ENCODE results near the gene NR2F1.

The NR2F1 gene

GRCh38 chr5:93576994-93577853, 5.8 kb upstream of the NR2F1 start:
- peaks cover 14 to 19% (median 16%) of the 10 kb centered on the region in 11 experiments for H3K9me3 ChIP-seq (replicated peaks in 1 of 11)

DNA sequence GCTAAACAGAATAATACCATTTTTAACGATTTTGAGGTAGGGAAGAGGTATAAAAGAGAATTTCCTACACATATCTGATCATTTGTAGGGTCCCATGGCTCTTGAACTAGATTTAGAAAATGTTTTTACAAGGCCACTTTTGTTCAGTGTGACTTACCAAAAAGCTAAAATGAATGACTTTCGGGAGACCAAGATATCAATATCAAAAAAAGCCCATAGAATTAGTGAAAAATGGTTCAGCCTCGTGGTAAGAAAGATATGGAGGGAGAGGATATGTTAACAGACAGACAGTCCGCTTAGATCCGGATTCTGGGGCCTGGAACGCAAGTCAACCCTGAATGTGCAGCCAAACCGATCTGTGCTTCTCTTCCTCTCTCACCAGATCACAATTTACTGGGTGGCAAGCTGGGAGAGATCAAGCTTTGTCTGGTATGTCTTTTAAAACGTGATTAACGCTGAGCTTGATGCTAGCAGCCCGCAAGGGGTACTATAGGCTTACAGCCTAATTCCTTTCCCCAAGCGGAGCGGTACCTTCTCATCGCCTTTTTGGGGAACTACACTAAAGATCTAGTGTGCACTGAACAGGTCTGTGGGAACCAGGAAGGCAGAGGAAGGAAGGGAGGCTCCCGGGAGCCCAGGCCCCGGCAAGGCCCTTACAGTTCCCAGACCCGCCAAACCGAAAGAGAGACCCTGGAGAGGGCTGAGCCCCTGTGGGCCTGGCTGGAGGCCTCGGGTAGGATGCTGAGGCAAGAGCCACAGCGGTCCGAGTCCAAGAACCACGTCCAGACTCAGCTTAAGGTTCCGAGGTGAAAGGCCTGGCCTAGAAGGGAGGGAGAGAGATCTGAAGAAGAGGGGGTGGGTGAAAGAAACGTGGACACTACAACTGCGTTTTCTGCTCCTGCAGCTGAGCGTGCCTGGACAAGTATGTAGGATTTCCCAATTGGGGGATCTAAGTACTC, 4.9 kb upstream of the NR2F1 start:
- H3K27ac ChIP-seq: no peak overlapping the region
- peaks cover 0 to 89% (median 65%) of the 10 kb centered on the region in 11 experiments; a peak in 20 of 22 replicates for H4K20me1 ChIP-seq
- no peak overlapping the region for H3K9ac ChIP-seq
- peaks cover 5 to 10% (median 6%) of the 10 kb centered on the region in 11 experiments for H3K9me3 ChIP-seq (replicated peaks in 1 of 11)
- H3K36me3 ChIP-seq: no peaks in the 10 kb centered on the region
- H3K27me3 ChIP-seq: peaks cover 99 to 100% (median 100%) of the 10 kb centered on the region in 11 experiments
- H3K4me1 ChIP-seq: peaks cover 25 to 31% (median 30%) of the 10 kb centered on the region in 10 experiments
- peak overlapping the region; percentile 75 to 99 (median 89); a peak in 20 of 22 replicates for H3K4me2 ChIP-seq
- TF ChIP-seq Cebpa-rat (IDR thresholded peaks at IDR 0.05): no peak
- peak overlapping the region in 7 of 10 experiments; percentile 17 to 60 (median 49); a peak in 5 of 20 replicates for H3K4me3 ChIP-seq

More at GRCh38 chr5:93576994-93577853, 5.8 kb upstream of the NR2F1 start:
- no peak overlapping the region for H3K4me3 ChIP-seq
- H3K4me1 ChIP-seq: peaks cover 25 to 31% (median 30%) of the 10 kb centered on the region in 10 experiments
- H3K9ac ChIP-seq: no peak overlapping the region
- H3K27me3 ChIP-seq: peaks cover 99 to 100% (median 100%) of the 10 kb centered on the region in 11 experiments
- TF ChIP-seq Cebpa-rat (IDR thresholded peaks at IDR 0.05): no peak
- no peaks in the 10 kb centered on the region for H3K36me3 ChIP-seq
- H3K4me2 ChIP-seq: no peak overlapping the region
- peaks cover 0 to 84% (median 57%) of the 10 kb centered on the region in 11 experiments; a peak in 20 of 22 replicates for H4K20me1 ChIP-seq
- no peak overlapping the region for H3K27ac ChIP-seq

DNA sequence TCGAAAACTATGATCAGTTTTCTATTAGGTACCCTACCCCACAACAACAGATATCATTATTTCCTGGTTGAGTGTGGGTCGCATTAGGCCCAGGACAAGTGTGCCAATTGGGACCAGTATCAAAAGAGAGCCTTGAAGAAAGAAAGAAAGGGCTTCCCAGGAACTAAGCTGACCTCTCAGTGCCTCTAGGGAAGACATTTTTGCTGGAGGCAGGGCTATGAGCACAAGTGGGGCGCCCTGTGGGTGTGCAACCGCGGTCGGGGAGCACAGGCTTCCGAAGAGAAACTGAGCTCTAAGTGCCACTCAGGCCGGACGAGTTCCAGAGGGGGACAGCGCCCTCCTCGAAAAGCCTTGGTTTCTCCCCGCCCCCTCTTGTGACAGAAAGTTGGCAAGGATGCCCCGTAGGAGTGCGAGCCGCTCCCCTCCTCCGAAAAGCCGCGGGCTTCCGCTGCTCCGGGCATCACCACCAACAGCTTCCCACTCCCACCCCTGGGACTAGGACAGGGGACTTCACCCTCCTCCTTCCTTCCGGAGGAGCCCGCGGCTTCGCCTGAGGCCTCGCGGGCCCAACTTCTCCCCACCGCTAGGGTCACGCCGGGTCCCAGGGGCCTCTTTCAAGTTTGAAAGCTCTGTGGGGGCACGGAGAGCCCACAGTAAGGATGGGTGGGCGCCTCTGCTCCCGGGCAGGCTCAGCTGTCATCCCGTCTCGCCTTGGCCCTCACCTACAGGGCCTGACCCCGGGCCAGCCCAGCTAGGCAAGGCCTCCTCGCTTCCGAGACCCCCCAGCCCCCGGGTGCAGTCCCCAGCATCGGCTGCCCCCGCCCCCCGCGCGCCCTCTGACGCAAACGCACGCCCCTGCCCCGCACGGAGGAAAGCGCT, 4.0 kb upstream of the NR2F1 start:
- Histone ChIP-seq H3K27ac (no peak overlapping the region), H4K20me1 (peaks cover 0 to 95% (median 73%) of the 10 kb centered on the region in 11 experiments; a peak in 20 of 22 replicates), H3K4me2 (peak overlapping the region; percentile 75 to 99 (median 89)), H3K9ac (no peak overlapping the region), H3K27me3 (peaks cover 99 to 100% (median 100%) of the 10 kb centered on the region in 11 experiments), H3K36me3 (no peaks in the 10 kb centered on the region), H3K4me1 (peaks cover 26 to 35% (median 33%) of the 10 kb centered on the region in 10 experiments), H3K4me3 (peak overlapping the region; percentile 37 to 60 (median 48)), H3K9me3 (replicated peaks in 1 of 11) (0 out of 22 replicates have a peak, but pooled peaks cover 0 to under 1% (median 0%) of the 10 kb centered on the region in 11 experiments)
- TF ChIP-seq Cebpa-rat (IDR thresholded peaks at IDR 0.05): no peak

- no peaks in the 10 kb centered on the region for H3K9me3 ChIP-seq (replicated peaks in 1 of 11)
- H3K4me3 ChIP-seq: peak overlapping the region; percentile 37 to 60 (median 50)
- peak overlapping the region; percentile 75 to 99 (median 89) for H3K4me2 ChIP-seq
- peaks cover 26 to 38% (median 34%) of the 10 kb centered on the region in 10 experiments for H3K4me1 ChIP-seq
- no peak for TF ChIP-seq Cebpa-rat (IDR thresholded peaks at IDR 0.05)
- H4K20me1 ChIP-seq: peaks cover 0 to 92% (median 76%) of the 10 kb centered on the region in 11 experiments; a peak in 20 of 22 replicates
- H3K27me3 ChIP-seq: peaks cover 97 to 100% (median 100%) of the 10 kb centered on the region in 11 experiments
- H3K36me3 ChIP-seq: no peaks in the 10 kb centered on the region
- H3K27ac ChIP-seq: no peak overlapping the region
- 0 out of 22 replicates have a peak overlapping the region, but pooled peaks of 1 of the 11 experiments have one; percentile 25 for H3K9ac ChIP-seq
Measured at GRCh38 chr5:93579692-93580062, 3.3 kb upstream of the NR2F1 start.

- Histone ChIP-seq H3K27me3 (peaks cover 96 to 100% (median 100%) of the 10 kb centered on the region in 11 experiments), H3K9me3 (replicated peaks in 1 of 11) (no peaks in the 10 kb centered on the region), H3K9ac (0 out of 22 replicates have a peak overlapping the region, but pooled peaks of 1 of the 11 experiments have one; percentile 25), H3K4me2 (peak overlapping the region; percentile 75 to 99 (median 89)), H4K20me1 (peaks cover 0 to 91% (median 74%) of the 10 kb centered on the region in 11 experiments; a peak in 20 of 22 replicates), H3K4me3 (peak overlapping the region; percentile 37 to 60 (median 50)), H3K27ac (no peak overlapping the region), H3K36me3 (no peaks in the 10 kb centered on the region), H3K4me1 (peaks cover 30 to 42% (median 37%) of the 10 kb centered on the region in 10 experiments)
- TF ChIP-seq Cebpa-rat (IDR thresholded peaks at IDR 0.05): no peak
Measured at GRCh38 chr5:93580063-93580926, 2.7 kb upstream of the NR2F1 start.

DNA sequence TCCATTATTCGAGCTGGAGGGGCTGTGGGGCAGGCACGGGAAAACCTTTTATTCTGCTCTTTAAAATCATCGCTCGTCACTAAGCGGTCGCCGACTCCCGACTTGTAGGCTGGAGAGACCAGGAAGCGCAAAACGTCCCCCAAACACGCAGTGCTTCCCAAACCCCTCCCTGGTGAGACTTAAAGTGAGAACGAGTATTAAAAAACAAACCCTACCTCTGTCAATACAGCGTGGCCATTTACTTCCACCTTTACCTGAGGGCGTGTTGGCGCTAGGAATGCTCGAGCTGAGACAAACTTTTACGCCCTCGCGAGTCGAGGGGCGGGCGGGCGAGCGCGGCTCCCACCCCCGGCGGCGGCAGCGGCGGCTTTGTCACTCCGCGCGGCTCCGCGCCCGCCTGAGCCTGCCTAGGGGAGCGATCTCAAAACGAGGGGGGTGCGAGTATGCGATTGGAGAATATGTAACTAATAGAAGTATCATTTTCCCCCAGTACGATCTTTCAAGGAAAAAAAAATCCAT, 2.0 kb upstream of the NR2F1 start, which contains the start of gene NR2F1-AS1:
Gene NR2F1-AS1, minus strand, starts transcription at position 293 of the 519 bp plus-strand sequence.
- Histone ChIP-seq H3K9ac (0 out of 22 replicates have a peak within 1 kb of the TSS, but pooled peaks of 1 of the 11 experiments have one; percentile 25), H3K27ac (no peak within 1 kb of the TSS), H3K27me3 (peaks cover 95 to 100% (median 100%) of the 10 kb centered on the region in 11 experiments), H3K4me2 (peak within 1 kb of the TSS; percentile 75 to 99 (median 89)), H4K20me1 (peaks cover 0 to 89% (median 79%) of the 10 kb centered on the region in 11 experiments; a peak in 20 of 22 replicates), H3K9me3 (replicated peaks in 1 of 11) (no peaks in the 10 kb centered on the region), H3K36me3 (no peaks in the 10 kb centered on the region), H3K4me3 (peak within 1 kb of the TSS; percentile 37 to 60 (median 50)), H3K4me1 (peaks cover 30 to 42% (median 37%) of the 10 kb centered on the region in 10 experiments)
- TF ChIP-seq Cebpa-rat (IDR thresholded peaks at IDR 0.05): no peak

DNA sequence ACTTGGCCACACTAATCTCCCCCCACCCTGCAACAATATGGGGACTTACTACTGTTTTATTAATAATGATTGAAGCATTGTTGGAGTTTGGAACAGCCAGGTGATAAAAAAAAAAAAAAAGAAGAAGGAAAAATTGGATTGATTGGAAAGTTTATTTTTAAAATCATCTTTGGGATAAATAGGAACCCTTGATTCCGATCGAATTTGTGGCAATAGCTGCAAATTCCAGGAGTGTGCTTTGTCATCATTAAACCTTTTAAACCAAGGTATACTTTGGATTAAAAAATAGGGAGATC, 907 bp upstream of the NR2F1 start:
- H3K27ac ChIP-seq: no peak overlapping the region
- no peak overlapping the region for H3K9ac ChIP-seq
- peaks cover 0 to 89% (median 79%) of the 10 kb centered on the region in 11 experiments; a peak in 20 of 22 replicates for H4K20me1 ChIP-seq
- peaks cover 95 to 100% (median 100%) of the 10 kb centered on the region in 11 experiments for H3K27me3 ChIP-seq
- no peak overlapping the region for H3K4me2 ChIP-seq
- no peaks in the 10 kb centered on the region for H3K9me3 ChIP-seq (replicated peaks in 1 of 11)
- H3K4me3 ChIP-seq: no peak overlapping the region
- no peak for TF ChIP-seq Cebpa-rat (IDR thresholded peaks at IDR 0.05)
- H3K36me3 ChIP-seq: no peaks in the 10 kb centered on the region
- peaks cover 30 to 42% (median 37%) of the 10 kb centered on the region in 10 experiments for H3K4me1 ChIP-seq

All from BLaER1 treated with 17β-estradiol and CSF1 and Interleukin-3, amounts not matched to agents 10 nM and 100 nM (cell line).